Mucosa of rectum (tissue), 2 donors: Measurements from ENCODE around the gene BRD7.
A peak's percentile ranks its signal among the peaks of the same experiment; 100 is the strongest.

Experiments
- H3K27ac ChIP-seq, 2 donors: one replicate each; pipeline ENCODE4 v1.7.0; 2013; ENCODE audit warnings: inconsistent platforms in 2 of 2, low read depth in 2 of 2, low read length in 2 of 2
- H3K27me3 ChIP-seq, 2 donors: one replicate each; pipeline ENCODE4 v1.7.0; 2013; ENCODE audit warnings: low read length in 2 of 2; ENCODE audit not compliant: control insufficient read depth in 2 of 2, insufficient read depth in 2 of 2
- H3K36me3 ChIP-seq, 2 donors: one replicate each; pipeline ENCODE4 v1.7.0; 2013; ENCODE audit warnings: low read length in 2 of 2; ENCODE audit not compliant: control insufficient read depth in 2 of 2, insufficient read depth in 2 of 2
- H3K4me1 ChIP-seq, 2 donors: one replicate each; pipeline ENCODE4 v1.7.0; 2013; ENCODE audit warnings: low read length in 2 of 2, mild to moderate bottlenecking in 1 of 2; ENCODE audit not compliant: control insufficient read depth in 2 of 2, insufficient read depth in 2 of 2
- H3K4me3 ChIP-seq, 2 donors: one replicate each; pipeline ENCODE4 v1.7.0; 2013; ENCODE audit warnings: low read length in 2 of 2
- H3K9ac ChIP-seq, 2 donors: one replicate each; pipeline ENCODE4 v1.7.0; 2013; ENCODE audit warnings: low read length in 2 of 2, low read depth in 1 of 2, mild to moderate bottlenecking in 1 of 2
- H3K9me3 ChIP-seq, 2 donors: one replicate each; pipeline ENCODE4 v1.7.0; 2013; ENCODE audit warnings: low read length in 2 of 2; ENCODE audit not compliant: control insufficient read depth in 2 of 2
- donor health status: healthy.
- donor health status: Normal muscosa, but diverticular disease.

The BRD7 gene

DNA sequence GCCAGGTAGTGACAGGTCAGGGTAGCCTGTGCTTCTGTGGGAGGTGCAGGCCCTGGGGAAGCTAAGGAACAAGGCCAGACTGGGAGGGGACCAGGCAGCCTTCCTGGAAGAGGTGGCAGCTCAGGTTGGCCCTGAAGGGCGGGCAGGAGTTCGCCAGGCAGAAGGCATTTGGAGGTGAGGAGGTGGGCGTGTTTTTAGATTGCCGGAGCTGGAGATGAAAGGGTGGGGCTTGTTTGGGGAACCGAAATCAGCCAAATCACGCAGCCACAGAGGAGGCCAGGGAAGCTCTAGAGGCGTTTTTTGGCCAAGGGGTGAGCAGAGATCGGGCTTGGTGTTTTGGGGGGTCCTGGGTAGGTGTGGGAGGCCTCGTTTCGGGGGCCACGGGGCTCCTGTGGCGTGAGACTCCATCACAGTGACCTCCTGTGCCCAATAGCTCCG is 94.9 kb downstream of the BRD7 start:
- no peaks in the 10 kb centered on the region for H3K9me3 ChIP-seq
- no peaks in the 10 kb centered on the region for H3K27me3 ChIP-seq
- H3K36me3 ChIP-seq, result no peaks in the 10 kb centered on the region
- H3K9ac ChIP-seq, result peak overlapping the region; percentile 38 to 52
- H3K4me3 ChIP-seq, result peak overlapping the region; percentile 39 to 66
- H3K27ac ChIP-seq, result peak overlapping the region; percentile 54 to 84
- peaks cover 2 to 7% of the 10 kb centered on the region in 2 donors for H3K4me1 ChIP-seq

DNA sequence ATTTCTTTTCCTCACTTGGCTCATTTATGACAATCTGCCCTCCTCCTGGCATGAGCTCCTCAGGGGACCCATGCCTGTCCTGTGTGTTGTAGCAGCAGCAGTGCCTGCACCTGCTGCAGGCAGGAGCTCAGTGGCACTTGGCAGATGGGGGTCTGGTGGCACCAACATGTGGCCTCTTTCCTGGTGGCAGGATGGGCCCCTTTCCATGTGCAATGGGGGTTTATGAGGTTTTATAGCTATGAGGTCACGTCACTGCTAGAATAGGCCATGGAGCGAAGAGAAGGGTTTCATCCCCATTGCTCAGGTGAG is 95.5 kb downstream of the BRD7 start:
- Histone ChIP-seq H3K27ac (peak overlapping the region in 1 of 2 donors; percentile 84), H3K4me3 (peak overlapping the region in 1 of 2 donors; percentile 66), H3K9ac (no peak overlapping the region), H3K4me1 (peaks cover 2 to 9% of the 10 kb centered on the region in 2 donors), H3K27me3 (no peaks in the 10 kb centered on the region), H3K9me3 (no peaks in the 10 kb centered on the region), H3K36me3 (no peaks in the 10 kb centered on the region)

DNA sequence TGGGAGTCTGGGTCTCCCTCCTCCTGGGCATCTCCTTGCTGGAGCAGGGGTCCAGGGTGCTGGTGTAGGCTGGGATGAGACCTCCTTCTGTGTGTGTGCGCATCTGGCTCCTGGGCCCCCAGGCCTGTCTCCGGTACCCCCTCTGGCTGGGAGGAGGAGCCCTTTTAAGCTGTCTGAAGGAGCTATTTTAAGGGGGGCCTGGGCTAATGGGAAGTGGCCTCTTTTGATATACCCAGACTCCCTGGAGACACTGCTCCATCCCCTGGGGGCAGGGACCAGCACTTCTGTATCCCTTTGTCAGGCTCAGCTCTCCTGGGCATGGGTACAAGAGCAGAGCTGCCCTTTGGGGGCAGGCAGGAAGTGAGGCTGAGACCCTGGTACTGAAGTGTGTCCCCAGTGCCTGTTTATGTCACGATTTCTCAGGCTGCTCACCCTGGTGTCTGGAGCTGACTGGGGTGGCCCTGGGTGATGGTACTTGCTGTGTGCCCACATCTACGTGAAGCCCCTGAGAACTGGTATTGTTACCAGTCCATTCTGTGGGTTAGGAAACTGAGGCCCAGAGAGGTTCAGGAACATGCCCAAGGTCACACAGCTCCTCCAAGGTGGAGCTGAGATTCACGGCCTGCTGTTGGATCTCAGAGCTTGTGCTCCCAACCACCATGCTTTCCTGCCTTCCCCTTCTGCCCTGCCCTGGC is 96.0 kb downstream of the BRD7 start:
- Histone ChIP-seq H3K4me3 (no peak overlapping the region), H3K9me3 (no peaks in the 10 kb centered on the region), H3K4me1 (peaks cover 3 to 12% of the 10 kb centered on the region in 2 donors), H3K9ac (no peak overlapping the region), H3K27ac (no peak overlapping the region), H3K36me3 (no peaks in the 10 kb centered on the region), H3K27me3 (no peaks in the 10 kb centered on the region)

DNA sequence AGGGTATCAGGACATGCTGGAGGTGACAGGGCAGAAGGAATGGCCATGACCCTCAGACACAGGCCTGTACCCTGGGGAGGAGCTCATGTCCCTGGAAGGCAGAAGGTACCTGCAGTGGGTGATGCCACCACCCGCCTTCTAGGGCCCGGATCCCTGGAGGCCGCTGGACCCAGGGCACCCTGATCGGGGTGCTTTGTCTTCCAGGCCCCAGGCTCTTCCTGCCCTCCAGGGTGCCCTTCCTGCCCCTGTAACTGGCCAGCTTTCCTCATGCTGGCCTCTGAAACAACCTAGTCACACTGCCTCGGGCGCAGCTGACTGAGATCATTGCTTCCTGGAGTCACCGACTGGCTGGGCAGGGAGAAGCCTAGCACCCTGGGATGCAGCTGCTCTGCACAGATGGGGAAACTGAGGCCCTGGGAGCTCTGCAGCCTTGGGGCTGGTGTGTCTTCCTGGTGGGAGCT is 96.6 kb downstream of the BRD7 start:
- H3K27me3 ChIP-seq, result no peaks in the 10 kb centered on the region
- H3K9me3 ChIP-seq, result no peaks in the 10 kb centered on the region

DNA sequence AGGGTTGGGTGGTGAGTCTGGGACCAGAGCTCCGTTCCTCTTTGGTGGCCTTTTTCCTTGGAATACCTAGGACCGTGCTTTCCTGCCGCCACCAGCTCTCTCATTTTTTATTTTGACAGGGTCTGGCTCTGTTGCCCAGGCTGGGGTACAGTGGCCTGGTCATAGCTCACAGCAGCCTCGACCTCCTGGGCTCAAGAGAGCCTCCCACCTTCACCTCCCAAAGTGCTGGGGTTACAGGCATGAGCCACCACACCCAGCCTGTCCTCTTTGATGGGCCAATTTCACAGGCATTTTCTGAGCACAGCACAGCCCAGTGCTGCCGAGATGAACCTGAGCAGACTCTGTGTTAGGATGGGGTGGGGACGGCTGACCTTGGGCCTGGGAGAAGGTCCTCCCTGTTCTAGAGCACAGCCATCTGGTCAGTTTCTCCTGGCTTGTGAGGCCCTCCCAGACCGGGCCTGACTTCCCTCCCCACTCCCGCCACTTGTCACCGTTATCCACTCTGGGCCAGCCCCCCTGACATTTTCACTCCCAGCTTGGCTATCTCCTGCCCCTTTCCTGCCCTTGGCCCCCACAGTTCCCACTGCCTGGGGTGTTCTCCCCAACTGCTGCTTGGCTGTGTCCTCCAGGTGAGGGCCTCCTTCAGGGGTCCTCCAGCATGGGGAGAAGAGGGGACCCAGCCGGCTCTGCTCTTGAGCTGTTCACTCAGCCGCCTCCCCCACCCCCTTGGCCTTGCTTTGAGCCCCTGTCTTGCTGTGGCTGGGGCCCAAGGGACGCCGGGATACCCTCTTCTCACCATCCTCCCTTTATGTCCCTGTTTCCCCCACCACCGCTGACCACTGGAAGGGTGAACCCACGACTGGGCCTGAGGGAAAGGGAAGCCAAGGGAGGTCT is 97.4 kb downstream of the BRD7 start:
- Histone ChIP-seq H3K9ac (no peak overlapping the region), H3K4me1 (peaks cover 17 to 24% of the 10 kb centered on the region in 2 donors), H3K9me3 (no peaks in the 10 kb centered on the region), H3K36me3 (no peaks in the 10 kb centered on the region), H3K27me3 (no peaks in the 10 kb centered on the region), H3K27ac (no peak overlapping the region), H3K4me3 (no peak overlapping the region)

More for the DNA sequence above, 96.6 kb downstream of the BRD7 start:
- no peak overlapping the region for H3K4me3 ChIP-seq
- no peaks in the 10 kb centered on the region for H3K36me3 ChIP-seq
- H3K27ac ChIP-seq, result no peak overlapping the region
- H3K9ac ChIP-seq, result no peak overlapping the region
- peaks cover 9 to 17% of the 10 kb centered on the region in 2 donors for H3K4me1 ChIP-seq

DNA sequence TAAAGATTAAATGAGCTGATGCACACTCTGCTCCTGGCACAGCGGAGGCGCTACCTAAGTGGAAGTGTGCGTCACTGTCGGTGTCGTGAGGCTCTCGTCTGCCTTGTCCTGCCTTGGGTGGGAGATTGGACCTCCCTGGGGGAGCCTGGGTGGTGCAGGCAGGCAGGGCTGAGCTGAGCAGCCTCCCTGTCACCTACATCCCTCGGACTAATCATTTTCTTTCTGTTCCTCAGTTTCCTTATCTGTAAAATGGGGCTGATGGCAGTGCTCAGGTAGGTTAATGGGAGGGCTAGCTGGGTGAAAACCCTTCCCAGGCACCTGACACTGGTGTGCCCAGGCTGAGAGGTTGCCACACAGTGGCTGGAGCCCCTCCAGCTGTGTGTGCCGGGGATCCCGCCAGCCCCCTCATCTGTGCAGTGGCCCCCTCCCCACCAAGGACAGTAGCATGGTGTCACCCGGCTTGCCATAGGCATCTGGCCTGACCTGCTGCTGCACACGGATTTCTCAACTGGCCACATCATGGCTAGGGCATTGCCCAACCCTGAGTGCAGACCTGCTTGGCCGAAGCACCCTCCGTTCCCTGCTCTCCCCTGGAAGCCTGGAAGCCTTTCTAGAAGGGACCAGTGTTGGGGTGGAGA is 98.2 kb downstream of the BRD7 start:
- no peaks in the 10 kb centered on the region for H3K27me3 ChIP-seq
- H3K27ac ChIP-seq, result no peak overlapping the region
- H3K36me3 ChIP-seq, result no peaks in the 10 kb centered on the region
- H3K4me1 ChIP-seq, result peaks cover 22 to 30% of the 10 kb centered on the region in 2 donors
- H3K9me3 ChIP-seq, result no peaks in the 10 kb centered on the region
- H3K4me3 ChIP-seq, result no peak overlapping the region
- no peak overlapping the region for H3K9ac ChIP-seq

DNA sequence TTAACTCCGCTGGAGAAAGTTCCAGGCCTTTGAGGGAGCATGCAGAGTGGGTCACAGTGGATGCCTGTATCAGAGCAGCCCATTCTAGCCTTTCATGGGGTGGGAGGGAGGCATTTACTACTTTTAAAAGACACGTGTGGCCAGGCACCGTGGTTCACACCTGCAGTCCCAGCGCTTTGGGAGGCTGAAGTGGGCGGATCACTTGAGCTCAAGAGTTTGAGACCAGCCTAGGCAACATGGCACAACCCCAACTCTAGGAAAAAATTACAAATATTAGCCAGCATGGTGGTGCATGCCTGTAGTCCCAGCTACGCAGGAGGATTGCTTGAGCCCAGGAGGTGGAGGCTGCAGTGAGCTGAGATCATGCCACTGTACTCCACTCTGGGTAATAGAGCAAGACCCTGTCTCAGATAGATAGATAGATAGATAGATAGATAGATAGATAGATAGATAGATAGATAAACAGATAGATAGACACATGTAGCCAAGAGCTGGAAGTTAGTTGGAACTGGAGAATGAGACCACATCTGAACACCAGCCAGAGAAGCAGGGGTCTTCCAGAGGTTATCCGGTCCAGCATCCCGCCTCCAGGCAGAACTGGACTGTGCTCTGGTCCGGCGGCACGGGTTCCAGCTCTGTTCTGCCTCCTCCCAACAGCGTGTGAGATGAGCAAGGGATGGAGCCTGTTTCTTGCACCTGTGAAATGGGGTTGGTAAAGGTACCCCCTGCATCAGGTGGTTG is 98.8 kb downstream of the BRD7 start:
- no peaks in the 10 kb centered on the region for H3K27me3 ChIP-seq
- no peak overlapping the region for H3K9ac ChIP-seq
- H3K4me1 ChIP-seq, result peaks cover 26 to 31% of the 10 kb centered on the region in 2 donors
- H3K36me3 ChIP-seq, result no peaks in the 10 kb centered on the region
- H3K27ac ChIP-seq, result no peak overlapping the region
- no peak overlapping the region for H3K4me3 ChIP-seq
- no peaks in the 10 kb centered on the region for H3K9me3 ChIP-seq

DNA sequence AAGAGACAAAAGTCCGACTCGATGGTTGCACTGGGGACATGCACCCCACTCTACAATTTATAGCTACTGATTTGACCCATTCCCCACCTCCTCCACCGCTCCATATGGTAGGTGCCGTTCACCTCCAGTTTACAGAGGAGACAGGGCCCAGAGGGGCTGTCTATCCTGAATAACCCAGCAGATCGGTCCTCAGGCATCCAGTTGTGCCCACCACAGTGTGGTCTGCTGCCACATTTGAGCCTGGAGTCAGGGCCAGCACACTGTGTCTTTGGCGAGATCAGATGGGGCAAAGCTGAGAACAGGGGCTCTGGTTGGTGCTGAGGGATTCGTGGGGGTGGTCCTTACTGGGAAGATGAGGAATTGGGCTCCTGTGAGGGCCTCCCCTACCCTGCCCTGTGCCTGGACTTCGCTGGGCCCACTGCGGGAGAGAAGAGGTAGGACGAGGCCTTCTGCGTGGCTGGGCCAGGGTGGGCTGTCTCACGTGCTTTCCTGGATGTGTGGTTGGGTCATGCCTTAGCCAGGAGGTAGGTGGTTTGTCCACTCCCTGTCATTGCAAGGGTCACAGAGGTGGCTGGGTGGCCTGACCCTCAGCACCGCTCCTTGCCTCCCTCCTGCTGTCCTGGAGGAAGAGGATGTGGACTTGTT is 99.6 kb downstream of the BRD7 start:
- Histone ChIP-seq H3K4me3 (no peak overlapping the region), H3K9me3 (no peaks in the 10 kb centered on the region), H3K36me3 (no peaks in the 10 kb centered on the region), H3K4me1 (peaks cover 26 to 31% of the 10 kb centered on the region in 2 donors), H3K9ac (no peak overlapping the region), H3K27me3 (no peaks in the 10 kb centered on the region), H3K27ac (no peak overlapping the region)

DNA sequence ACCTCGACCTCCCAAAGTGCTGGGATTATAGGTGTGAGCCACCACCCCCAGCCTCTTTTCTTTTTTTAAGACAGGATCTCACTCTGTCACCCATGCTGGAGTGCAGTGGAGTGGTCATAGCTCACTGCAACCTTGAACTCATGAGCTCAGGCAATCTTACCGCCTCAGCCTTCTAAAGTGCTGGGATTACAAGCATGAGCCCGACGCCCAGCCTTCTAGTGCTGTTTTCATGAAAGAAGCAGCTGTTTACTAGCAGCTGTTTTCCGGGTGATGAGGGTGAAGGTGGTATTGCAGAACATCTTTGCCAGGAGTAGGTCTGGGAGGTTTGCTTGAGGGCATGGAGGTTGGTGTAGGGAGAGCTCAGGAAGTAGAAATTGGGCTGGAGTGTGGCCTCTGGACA is 100.4 kb downstream of the BRD7 start:
- Histone ChIP-seq H3K9ac (no peak overlapping the region), H3K36me3 (no peaks in the 10 kb centered on the region), H3K27ac (no peak overlapping the region), H3K4me3 (no peak overlapping the region), H3K9me3 (no peaks in the 10 kb centered on the region), H3K27me3 (no peaks in the 10 kb centered on the region), H3K4me1 (peaks cover 26 to 29% of the 10 kb centered on the region in 2 donors)
